ENCODE data around the gene TSSK2. TPM values are rescaled to one million over a fixed set of nuclear protein-coding genes. Genes with fewer than 3 reads are reported as not detected.

Gene TSSK2
- total and polyA plus RNA-seq, 2 donors (not counting 3 experiments of a cell fraction or from before 2014, with no cell fraction given) = not detected

- Histone ChIP-seq H3K9me3 (replicated peaks; ENCODE audit: control insufficient read depth, insufficient read depth, low read length) (no peaks in the 10 kb centered on the region), H3K9ac (replicated peaks; ENCODE audit: extremely low read depth, insufficient read depth, low read length) (no peak overlapping the region), H3K36me3 (ENCODE audit: control insufficient read depth in 2 of 2, extremely low read depth in 1 of 2, insufficient read depth in 2 of 2, low read length in 2 of 2) (no peaks in the 10 kb centered on the region), H3K9me1 (replicated peaks; ENCODE audit: control insufficient read depth, extremely low read depth, insufficient read depth, low read length) (no peaks in the 10 kb centered on the region), H4K20me1 (replicated peaks; ENCODE audit: control insufficient read depth, extremely low read depth, insufficient read depth, low read length) (peaks cover 3% of the 10 kb centered on the region), H2AFZ (ENCODE audit: low read depth, low read length) (no peak overlapping the region), H3K79me2 (ENCODE audit: control insufficient read depth, insufficient read depth, low read length) (peaks cover 60% of the 10 kb centered on the region), H3K27ac (ENCODE audit: insufficient read depth, low read depth, low read length) (no peak overlapping the region), H3K4me3 (replicated peaks in 1 of 3; ENCODE audit: insufficient read depth in 1 of 3, low read depth in 1 of 3, low read length in 3 of 3) (no peak overlapping the region), H3K4me2 (ENCODE audit: insufficient read depth, low read length) (no peak overlapping the region), H3K27me3 (ENCODE audit: control insufficient read depth in 2 of 2, insufficient read depth in 2 of 2, low read length in 2 of 2) (no peaks in the 10 kb centered on the region), H3K4me1 (ENCODE audit: control insufficient read depth, extremely low read depth, insufficient read depth, low read length) (no peaks in the 10 kb centered on the region)
- TF ChIP-seq JUN (IDR thresholded peaks at IDR 0.05; ENCODE audit: borderline replicate concordance, insufficient read depth, insufficient read length, low read depth) = no peak
- TF ChIP-seq POLR2AphosphoS5 (IDR thresholded peaks at IDR 0.05; ENCODE audit: insufficient read depth, low read depth, low read length) = no peak
- TF ChIP-seq, protein P1, sequence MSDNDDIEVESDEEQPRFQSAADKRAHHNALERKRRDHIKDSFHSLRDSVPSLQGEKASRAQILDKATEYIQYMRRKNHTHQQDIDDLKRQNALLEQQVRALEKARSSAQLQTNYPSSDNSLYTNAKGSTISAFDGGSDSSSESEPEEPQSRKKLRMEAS (IDR thresholded peaks at IDR 0.05; ENCODE audit: insufficient read depth, insufficient read length) = no peak
- no peak for TF ChIP-seq POLR2A (IDR thresholded peaks at IDR 0.05; ENCODE audit: low read depth, low read length)
- TF ChIP-seq FOS (IDR thresholded peaks at IDR 0.05; ENCODE audit: borderline replicate concordance, insufficient read depth, low read length) = no peak
- no peak for TF ChIP-seq MYC (IDR thresholded peaks at IDR 0.05; ENCODE audit: low read depth, low read length)
- no peak for TF ChIP-seq GATA2 (IDR thresholded peaks at IDR 0.05; ENCODE audit: insufficient read depth, insufficient read length, low read depth, low read length)
- TF ChIP-seq EZH2 (IDR thresholded peaks at IDR 0.05; ENCODE audit: borderline replicate concordance, low read depth, low read length, severe bottlenecking) = no peak
- TF ChIP-seq, protein P2, sequence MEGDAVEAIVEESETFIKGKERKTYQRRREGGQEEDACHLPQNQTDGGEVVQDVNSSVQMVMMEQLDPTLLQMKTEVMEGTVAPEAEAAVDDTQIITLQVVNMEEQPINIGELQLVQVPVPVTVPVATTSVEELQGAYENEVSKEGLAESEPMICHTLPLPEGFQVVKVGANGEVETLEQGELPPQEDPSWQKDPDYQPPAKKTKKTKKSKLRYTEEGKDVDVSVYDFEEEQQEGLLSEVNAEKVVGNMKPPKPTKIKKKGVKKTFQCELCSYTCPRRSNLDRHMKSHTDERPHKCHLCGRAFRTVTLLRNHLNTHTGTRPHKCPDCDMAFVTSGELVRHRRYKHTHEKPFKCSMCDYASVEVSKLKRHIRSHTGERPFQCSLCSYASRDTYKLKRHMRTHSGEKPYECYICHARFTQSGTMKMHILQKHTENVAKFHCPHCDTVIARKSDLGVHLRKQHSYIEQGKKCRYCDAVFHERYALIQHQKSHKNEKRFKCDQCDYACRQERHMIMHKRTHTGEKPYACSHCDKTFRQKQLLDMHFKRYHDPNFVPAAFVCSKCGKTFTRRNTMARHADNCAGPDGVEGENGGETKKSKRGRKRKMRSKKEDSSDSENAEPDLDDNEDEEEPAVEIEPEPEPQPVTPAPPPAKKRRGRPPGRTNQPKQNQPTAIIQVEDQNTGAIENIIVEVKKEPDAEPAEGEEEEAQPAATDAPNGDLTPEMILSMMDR (IDR thresholded peaks at IDR 0.05; ENCODE audit: extremely low read depth in 1 of 2, insufficient read depth in 1 of 2, low read depth in 1 of 2, low read length in 2 of 2) = no peak
- no peak for FAIRE-seq
- ChIA-PET CTCF (no interaction called here), POLR2A (no interaction called here)
- intact Hi-C loops (cut with micrococcal nuclease) = no loop called here
- dilution Hi-C loops (cut with MboI; ENCODE audit: extremely low pct_ligation_motif_present, low sequenced_read_pairs) = no loop called here
- BruUV-seq (replicated peaks) = no TSS peak
- DNase-seq (ENCODE audit: low read depth, low spot score) = no peak
These were observed 24.0 kb upstream of the TSSK2 start for GRCh38 chr22:19106886-19107729.
